GM19099 (cell line): ENCODE data around the gene PLPP2.

Experiments
- POLR2A ChIP-seq: IDR thresholded peaks from 3 replicates; pipeline ENCODE4 v1.6.1; 2011; ENCODE audit warnings: low read depth; ENCODE audit not compliant: insufficient read length; ENCODE audit errors: extremely low read depth

Gene PLPP2

DNA sequence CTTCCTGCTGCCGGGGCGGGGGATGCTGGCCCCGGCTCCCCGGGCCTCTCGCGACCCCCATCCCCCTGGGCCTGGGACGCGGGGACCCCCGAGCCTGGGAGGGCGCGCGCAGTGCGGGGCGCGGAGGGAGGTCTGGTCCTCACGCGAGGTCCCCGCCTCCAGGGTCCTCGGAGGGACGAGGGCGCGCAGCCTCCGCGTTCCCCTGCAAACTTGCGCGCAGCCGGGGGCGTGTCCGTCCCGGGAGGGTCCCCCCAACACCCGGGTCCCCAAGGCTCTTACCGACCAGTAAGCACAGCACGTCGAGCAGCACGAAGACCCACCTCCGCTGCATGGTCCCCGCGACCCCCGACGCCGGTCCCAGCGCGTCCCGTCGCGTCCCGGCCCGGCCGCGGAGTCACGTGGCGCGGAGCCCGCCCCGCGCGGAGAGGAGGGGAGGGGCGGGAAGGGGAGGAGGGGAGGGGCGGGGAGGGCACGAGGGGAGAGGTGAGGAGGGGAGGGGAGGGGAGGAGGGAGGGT lies at the start of gene PLPP2:
PLPP2 (minus strand) TSS at position 398 of the 516 bp plus-strand sequence; CDS start at position 331, 67 bp downstream.
- no peak for TF ChIP-seq POLR2A

DNA sequence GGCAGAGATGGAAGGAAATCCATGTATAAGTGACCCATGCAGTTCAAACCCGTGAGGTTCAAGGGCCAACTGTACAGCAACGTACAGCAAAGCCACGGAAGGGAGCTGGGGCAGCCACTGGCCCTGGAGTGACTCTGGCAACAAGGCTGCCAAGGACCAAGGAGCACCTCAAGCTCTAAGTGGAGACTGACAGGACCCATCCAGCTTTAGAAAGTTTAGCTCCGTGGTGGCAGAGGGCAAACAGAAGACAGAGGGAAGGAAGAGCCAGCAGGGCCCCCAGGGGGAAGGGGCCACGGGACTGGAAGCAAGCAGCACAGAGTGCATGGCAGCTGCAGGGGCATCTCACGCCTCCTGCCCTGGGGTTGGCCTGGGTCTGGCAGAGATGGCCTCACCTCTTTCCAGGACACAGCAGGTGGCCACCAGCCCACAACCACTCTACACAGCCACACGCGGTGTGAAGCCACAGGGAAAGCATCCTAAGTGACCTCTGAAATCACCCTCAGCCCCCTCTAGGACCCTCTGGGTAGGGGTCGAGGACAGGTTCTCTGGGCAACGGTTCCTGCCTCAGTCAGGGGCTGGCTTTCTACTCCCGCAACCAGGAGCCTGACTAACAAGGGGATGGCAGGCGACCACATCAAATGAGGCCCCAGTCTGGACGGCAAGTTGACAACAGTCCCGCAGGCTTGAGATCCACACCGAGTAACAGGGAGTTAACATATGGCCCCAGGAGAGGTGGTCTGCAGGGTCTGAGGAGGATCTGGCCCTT lies 49.6 kb upstream of the PLPP2 start:
- TF ChIP-seq POLR2A, result no peak

DNA sequence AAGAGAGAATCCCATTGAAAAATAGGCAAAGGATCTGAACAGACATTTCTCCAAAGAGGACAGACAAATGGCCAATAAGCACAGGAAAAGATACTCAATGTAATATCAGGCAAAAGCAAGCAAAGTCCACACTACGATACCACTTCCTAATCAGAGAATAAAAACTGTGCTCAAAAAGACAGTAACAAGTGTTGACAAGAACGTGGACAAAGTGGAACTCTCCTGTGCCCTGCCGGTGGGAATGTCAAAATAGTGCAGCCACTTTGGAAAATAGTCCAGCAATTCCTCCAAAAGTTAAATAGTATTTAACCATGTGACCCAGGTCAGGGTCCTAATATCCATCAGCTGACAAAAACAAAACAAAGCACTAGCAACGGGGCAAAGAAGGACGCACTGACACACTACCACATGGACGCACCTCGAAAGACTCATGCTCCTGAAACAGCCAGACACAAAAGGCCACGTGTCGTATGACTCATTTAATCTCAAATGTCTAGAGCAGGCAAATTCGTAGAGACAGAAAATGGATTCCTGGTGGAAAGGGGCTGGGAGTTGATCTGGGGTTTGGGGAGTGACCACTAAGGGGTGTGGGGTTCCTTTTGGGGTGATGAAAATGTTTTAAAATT lies 48.2 kb upstream of the PLPP2 start:
- no peak for TF ChIP-seq POLR2A

DNA sequence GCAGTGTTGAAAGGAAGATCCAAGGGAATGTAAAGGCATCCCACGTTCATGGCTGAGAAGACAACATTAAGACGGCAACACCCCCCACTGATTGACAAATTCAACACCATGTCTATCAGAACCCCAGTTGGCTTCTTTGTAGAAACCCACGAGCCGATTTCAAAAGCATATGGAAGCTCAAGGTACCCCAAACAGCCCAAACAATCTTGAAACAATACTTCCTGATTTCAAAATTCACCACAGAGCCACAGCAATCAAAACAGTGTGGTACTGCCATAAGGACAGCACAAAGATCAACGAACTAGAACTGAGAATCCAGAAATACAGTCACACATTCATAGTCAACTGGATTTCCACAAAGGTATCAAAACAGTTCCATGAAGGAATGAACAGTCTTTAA lies 47.2 kb upstream of the PLPP2 start:
- no peak for TF ChIP-seq POLR2A

DNA sequence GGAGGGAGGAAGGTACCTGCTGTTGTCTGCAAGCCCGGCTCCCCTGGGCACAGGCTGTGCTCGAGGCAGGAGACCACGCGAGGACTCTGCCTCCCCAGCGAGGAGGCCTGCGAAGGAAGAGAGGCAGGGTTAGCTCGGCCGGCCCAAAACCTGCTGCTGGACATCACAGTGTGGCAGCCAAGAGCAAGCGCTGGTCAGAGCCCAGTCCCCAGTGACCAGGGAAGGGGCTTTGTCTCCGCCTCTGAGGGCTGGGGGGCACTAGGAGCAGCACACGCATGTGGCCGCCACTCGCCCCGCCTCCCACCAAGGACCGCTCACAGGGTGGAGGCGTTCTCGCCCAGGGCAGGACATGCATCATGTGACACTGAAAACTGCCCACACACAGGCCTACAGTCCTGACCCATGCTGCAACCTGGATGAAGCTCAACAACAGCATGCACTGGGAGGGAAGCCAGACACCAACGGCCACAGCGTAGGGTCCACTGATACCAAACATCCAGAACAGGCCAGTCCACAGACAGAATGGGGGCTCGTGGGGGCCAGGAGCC lies 44.9 kb upstream of the PLPP2 start:
- TF ChIP-seq POLR2A, result no peak

DNA sequence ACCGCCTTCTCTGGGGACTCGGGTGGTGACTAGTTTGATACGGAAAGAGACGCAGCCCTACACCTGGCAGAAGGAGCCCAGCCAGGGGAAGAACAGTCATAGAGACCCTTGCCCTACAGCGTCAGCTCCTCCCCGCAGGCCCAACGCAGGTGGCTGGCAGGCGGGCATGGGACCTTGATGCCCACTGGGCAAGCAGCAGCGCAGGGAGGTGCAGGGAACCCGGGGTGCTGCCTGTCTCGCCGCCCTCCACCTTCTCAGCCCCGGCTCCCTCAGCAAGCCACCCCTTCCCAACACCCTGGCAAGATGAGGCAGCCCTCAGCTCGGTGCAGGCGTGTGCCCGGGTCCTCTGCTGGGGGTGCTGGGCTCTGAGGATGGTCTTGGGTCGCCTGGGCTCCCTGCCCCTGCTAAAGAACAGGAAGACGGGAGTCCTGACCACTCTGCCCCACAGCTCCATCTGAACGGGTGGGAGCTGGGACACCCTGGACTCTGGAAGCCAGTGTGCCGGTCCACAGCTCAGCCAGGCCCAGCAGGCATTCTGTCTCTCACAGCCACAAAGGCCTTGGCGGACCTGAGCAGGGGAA lies 44.4 kb upstream of the PLPP2 start:
- no peak for TF ChIP-seq POLR2A

DNA sequence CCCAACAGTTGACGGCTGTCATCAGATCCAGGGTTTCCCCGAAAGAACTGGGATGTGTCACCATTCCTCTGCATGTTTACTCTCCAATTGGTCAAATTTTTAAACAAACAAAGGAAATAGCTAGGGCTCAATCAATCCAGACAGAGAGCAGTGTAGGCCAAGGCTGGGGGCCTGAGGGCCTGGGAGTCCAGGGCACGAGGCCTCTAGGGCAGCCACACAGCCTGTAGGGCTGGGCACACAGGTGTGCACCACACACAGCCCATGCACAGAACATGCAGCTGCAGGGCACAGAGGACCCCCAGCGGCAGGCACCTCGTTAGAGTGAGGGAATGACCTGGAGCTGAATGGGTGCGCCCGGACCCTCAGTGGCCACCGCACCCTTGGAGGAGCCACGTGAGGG lies 43.9 kb upstream of the PLPP2 start:
- no peak for TF ChIP-seq POLR2A

DNA sequence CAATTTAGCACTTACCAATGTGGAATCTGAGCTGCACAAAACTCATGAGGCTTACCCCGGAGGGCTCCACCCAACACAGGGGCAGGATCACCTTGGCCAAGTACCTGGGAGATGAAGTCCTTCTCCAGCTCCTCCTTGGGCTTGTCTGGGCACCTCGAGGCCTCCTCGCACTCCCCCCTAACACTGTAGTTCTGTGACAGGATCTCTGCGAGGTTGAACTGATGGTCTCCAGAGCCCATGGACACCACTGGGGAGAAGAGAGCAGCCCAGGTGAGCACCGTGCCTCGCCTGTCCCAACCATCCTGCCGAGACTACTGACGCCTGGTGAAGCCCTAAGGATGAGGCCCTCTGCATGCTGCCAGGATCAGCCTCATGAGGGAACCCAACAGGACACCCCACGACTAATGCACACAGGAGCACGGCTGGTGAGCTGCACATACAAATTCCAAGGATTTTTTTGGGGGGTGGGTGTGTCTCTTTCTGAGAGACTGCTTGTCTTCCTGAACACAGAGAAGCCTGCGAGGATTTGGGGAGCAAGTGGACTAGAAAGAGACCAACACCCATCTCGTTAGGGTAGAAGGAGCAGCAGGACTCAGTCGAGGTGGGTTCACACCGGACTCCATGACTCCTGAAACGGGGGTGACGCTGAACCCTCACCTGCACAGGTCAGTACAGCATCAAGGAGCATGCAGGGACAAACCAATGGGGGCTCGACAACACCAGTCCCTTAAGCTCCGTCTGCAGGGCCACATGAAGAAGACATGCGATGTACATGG lies 43.3 kb upstream of the PLPP2 start:
- TF ChIP-seq POLR2A, result no peak

DNA sequence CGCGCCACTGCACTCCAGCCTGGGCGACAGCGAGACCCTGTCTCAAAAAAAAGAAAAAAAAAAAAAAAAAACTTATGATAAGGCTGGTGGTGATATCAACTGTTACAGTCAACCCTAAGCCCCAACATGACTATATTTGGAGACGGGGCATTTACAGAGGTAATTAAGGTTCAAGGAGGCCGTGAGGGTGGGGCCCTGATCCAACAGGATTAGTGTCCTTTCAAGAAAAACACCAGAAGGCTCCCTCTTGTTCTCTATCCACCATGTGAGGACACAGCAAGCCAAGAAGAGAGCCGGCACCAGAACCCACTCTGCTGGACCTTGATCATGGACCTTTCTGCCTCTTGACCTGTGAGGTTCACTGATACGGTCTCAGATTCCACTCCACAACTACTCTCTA lies 39.3 kb upstream of the PLPP2 start:
- no peak for TF ChIP-seq POLR2A

DNA sequence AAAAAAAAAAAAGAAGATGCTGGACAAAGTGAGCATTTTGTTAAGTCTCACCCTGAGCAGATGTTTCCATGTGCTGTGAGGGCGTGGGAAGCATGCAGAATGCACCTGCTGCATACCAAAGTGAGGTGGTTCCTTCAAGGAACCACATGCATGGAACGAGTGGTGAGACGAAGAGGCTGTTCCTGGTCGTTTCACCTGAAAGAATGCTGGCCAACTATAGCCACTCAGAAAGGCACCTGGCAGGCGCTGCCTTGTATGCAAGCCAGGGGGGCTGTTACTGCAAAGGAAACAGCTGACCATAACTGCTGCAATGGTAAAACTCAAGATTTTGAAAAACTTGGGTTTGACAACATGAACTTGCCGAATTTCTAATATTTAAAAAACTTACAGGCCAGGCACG lies 38.7 kb upstream of the PLPP2 start:
- no peak for TF ChIP-seq POLR2A

DNA sequence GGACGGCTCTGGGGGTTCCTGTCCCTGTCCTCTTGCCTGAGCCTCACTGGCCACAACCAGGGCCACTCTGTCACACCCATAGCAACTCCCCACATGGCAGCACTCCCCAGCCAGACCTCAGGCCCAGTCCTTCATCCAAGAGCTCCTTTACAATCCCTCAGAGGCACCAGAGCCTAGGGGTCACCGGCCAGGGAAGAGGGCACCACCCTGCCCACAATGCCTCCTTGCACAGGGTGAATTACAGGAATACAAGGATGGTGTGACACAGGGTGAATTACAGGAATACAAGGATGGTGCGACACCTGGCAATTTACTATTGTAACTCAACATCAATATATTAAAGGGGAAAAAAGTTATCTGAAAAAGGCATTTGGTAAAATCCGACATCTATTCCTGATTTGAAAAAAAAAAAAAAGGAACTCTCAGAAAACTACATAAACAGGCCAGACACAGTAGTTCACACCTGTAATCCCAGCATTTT lies 36.9 kb upstream of the PLPP2 start:
- no peak for TF ChIP-seq POLR2A

DNA sequence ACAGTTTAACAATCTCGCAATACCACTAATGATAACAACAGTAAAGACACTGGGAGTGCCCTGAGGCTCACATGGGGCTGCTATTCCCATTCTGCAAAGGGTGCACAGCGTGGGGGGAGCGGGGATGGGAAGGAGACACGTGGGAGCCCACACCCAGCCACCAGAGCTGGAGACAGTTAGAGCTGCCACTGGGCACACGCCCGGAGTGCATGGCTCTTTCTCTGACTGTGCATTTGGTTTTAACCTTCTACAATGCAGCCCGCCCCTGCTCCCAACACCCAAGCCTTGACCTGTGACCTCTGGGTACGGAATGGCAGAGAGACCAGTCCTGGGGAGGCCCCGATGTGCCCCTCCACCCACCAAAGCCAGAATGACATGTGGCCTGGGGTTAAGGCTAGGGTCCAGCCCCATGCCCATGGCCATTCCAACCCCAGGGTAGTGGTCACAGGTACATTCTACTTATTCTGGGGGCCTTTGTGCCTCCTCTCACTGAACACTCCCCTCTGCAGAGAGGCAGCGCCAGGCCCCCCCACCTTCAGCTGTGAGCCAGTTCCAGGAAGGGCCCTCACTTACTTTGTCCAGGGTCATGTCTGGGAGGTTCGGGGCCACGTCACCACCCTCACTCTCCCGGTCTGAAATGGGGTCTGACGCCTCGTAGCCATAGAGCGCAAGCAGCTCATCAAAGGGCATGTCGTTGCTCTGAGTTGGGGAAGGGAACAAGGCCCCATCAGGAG lies 36.3 kb upstream of the PLPP2 start:
- TF ChIP-seq POLR2A, result no peak

DNA sequence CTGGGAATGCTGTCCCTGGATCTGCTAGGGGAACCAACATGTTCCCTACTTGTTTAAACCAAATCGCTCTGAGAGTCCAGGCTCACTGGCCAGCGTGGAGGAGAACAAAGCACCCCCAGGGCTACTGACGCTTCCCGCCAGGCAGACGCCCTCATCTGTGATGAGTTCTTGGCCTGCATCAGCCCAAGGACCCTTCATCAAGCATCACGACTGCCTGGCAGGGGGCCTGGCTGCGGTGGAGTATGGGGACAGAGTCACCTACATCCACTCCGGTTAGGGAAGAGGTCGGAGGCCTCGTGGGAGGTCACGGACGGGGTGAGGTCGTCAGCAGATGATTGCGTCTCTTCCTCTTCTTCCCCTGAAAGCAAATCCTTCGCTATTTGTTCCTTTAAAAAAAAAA lies 35.7 kb upstream of the PLPP2 start:
- no peak for TF ChIP-seq POLR2A

DNA sequence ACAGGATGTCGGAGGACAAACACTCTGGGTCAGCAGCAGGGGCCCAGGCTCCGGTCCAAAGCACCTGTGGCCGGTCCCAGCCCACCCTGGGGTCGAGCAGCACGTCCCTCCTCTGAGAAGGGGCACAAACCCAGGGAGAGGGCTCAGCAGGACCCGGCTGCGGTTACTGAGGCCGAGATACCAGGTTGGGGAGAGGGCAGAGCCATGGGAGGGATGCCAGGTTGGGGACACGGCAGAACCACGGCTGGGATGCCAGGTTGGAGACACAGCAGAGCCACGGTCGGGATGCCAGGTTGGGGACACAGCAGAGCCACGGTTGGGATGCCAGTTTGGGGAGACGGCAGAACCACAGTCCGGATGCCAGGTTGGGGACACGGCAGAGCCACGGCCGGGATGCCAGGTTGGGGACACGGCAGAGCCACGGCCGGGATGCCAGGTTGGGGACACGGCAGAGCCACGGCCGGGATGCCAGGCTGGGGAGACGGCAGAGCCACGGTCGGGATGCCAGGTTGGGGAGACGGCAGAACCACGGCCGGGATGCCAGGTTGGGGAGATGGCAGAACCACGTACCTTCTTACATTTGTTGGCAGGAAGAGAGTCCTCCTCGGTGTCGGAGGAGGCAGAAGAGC lies 34.8 kb upstream of the PLPP2 start:
- no peak for TF ChIP-seq POLR2A

DNA sequence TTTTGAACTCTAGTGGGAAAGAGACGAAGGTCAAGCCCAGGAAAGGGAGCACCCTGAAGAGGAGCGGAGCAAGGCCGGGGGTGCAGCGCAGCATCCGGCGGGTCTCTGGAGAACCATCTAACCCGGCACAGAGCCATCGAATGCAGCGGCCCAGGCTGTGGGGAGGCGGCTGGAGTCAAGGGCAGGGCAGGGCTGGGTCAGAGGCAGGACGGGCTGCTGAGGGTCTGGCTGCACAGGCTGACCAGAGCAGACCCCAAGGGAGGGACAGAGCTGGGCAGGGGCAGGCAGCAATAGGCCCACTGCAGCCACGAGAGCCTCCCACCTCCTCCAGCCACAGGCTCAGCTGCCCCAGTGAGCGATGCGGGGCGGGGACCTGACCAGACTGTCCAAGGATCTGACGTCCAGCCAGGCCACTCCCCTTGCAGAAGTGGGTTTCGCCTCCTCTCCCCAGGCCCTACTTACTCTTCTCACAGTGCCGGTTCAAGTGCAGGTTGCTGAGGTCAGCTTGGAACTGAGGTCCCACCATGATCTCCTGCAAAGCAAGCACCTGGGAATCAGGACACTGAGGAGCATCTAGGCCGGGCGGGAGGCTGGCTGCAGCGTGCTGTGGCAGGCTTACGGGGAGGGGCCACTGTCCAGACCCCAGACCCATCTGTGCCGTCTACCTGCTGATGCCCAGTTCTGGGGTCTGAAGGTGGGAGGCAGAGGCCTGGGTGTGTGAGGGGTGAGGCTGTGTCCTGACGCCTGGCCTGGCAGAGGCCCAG lies 34.2 kb upstream of the PLPP2 start:
- TF ChIP-seq POLR2A, result no peak
